ENCODE measurements around the gene CRYGA. TPM values are rescaled to one million over a fixed set of nuclear protein-coding genes. Genes with fewer than 3 reads are reported as not detected.

CRYGA gene
- total and polyA plus RNA-seq, 2 donors (not counting 3 experiments of a cell fraction or from before 2014, with no cell fraction given) = not detected

GRCh38 chr2:208174144-208174543 is 10.8 kb upstream of the CRYGA start:
- Histone ChIP-seq H3K4me3 (replicated peaks in 1 of 3; ENCODE audit: insufficient read depth in 1 of 3, low read depth in 1 of 3, low read length in 3 of 3) (no peak overlapping the region), H3K9ac (replicated peaks; ENCODE audit: extremely low read depth, insufficient read depth, low read length) (no peak overlapping the region), H3K27ac (ENCODE audit: insufficient read depth, low read depth, low read length) (no peak overlapping the region), H2AFZ (ENCODE audit: low read depth, low read length) (no peak overlapping the region), H3K9me1 (replicated peaks; ENCODE audit: control insufficient read depth, extremely low read depth, insufficient read depth, low read length) (no peaks in the 10 kb centered on the region), H3K27me3 (ENCODE audit: control insufficient read depth in 2 of 2, insufficient read depth in 2 of 2, low read length in 2 of 2) (no peaks in the 10 kb centered on the region), H3K9me3 (replicated peaks; ENCODE audit: control insufficient read depth, insufficient read depth, low read length) (no peaks in the 10 kb centered on the region), H4K20me1 (replicated peaks; ENCODE audit: control insufficient read depth, extremely low read depth, insufficient read depth, low read length) (no peaks in the 10 kb centered on the region), H3K4me1 (ENCODE audit: control insufficient read depth, extremely low read depth, insufficient read depth, low read length) (no peaks in the 10 kb centered on the region), H3K79me2 (ENCODE audit: control insufficient read depth, insufficient read depth, low read length) (no peaks in the 10 kb centered on the region), H3K36me3 (ENCODE audit: control insufficient read depth in 2 of 2, extremely low read depth in 1 of 2, insufficient read depth in 2 of 2, low read length in 2 of 2) (no peaks in the 10 kb centered on the region), H3K4me2 (ENCODE audit: insufficient read depth, low read length) (no peak overlapping the region)
- TF ChIP-seq POLR2AphosphoS5 (IDR thresholded peaks at IDR 0.05; ENCODE audit: insufficient read depth, low read depth, low read length) (no peak), GATA2 (IDR thresholded peaks at IDR 0.05; ENCODE audit: insufficient read depth, insufficient read length, low read depth, low read length) (no peak), POLR2A (IDR thresholded peaks at IDR 0.05; ENCODE audit: low read depth, low read length) (no peak), MYC (IDR thresholded peaks at IDR 0.05; ENCODE audit: low read depth, low read length) (no peak), CTCF (IDR thresholded peaks at IDR 0.05; ENCODE audit: extremely low read depth in 1 of 2, insufficient read depth in 1 of 2, low read depth in 1 of 2, low read length in 2 of 2) (no peak), MAX (IDR thresholded peaks at IDR 0.05; ENCODE audit: insufficient read depth, insufficient read length) (no peak)
- FAIRE-seq (no peak), DNase-seq (ENCODE audit: low read depth, low spot score) (no peak)
- CTCF ChIA-PET = interaction anchor here (0.7 to 4.8 kb wide), 8 partner anchors 8 to 80 kb away, joined by 3 to 90 read pairs (median 11); partner anchors contain the start of gene IDH1
- POLR2A ChIA-PET = no interaction called here
- intact Hi-C loops (cut with micrococcal nuclease) = loop anchor here (2.0 to 10.0 kb wide), 3 partner anchors 171 to 1157 kb away; no protein-coding TSS in a partner anchor
- no TSS peak for BruUV-seq (replicated peaks)
- dilution Hi-C loops (cut with MboI; ENCODE audit: extremely low pct_ligation_motif_present, low sequenced_read_pairs) = no loop called here

- H3K4me2 ChIP-seq (ENCODE audit: insufficient read depth, low read length) = no peak overlapping the region
- ChIA-PET POLR2A (no interaction called here), CTCF (no interaction called here)
- no peaks in the 10 kb centered on the region for H3K9me1 ChIP-seq (replicated peaks; ENCODE audit: control insufficient read depth, extremely low read depth, insufficient read depth, low read length)
- dilution Hi-C loops (cut with MboI; ENCODE audit: extremely low pct_ligation_motif_present, low sequenced_read_pairs) (no loop called here), intact Hi-C loops (cut with micrococcal nuclease) (loop anchor here (10.0 kb wide), 2 partner anchors 173 to 203 kb away; no protein-coding TSS in a partner anchor)
- no peaks in the 10 kb centered on the region for H3K27me3 ChIP-seq (ENCODE audit: control insufficient read depth in 2 of 2, insufficient read depth in 2 of 2, low read length in 2 of 2)
- H3K36me3 ChIP-seq (ENCODE audit: control insufficient read depth in 2 of 2, extremely low read depth in 1 of 2, insufficient read depth in 2 of 2, low read length in 2 of 2) = no peaks in the 10 kb centered on the region
- no TSS peak for BruUV-seq (replicated peaks)
- FAIRE-seq (no peak), DNase-seq (ENCODE audit: low read depth, low spot score) (no peak)
- no peak overlapping the region for H3K27ac ChIP-seq (ENCODE audit: insufficient read depth, low read depth, low read length)
- no peaks in the 10 kb centered on the region for H4K20me1 ChIP-seq (replicated peaks; ENCODE audit: control insufficient read depth, extremely low read depth, insufficient read depth, low read length)
- no peaks in the 10 kb centered on the region for H3K79me2 ChIP-seq (ENCODE audit: control insufficient read depth, insufficient read depth, low read length)
- H3K4me3 ChIP-seq (replicated peaks in 1 of 3; ENCODE audit: insufficient read depth in 1 of 3, low read depth in 1 of 3, low read length in 3 of 3) = no peak overlapping the region
- no peaks in the 10 kb centered on the region for H3K4me1 ChIP-seq (ENCODE audit: control insufficient read depth, extremely low read depth, insufficient read depth, low read length)
- no peaks in the 10 kb centered on the region for H3K9me3 ChIP-seq (replicated peaks; ENCODE audit: control insufficient read depth, insufficient read depth, low read length)
- H2AFZ ChIP-seq (ENCODE audit: low read depth, low read length) = no peak overlapping the region
- TF ChIP-seq MAX (IDR thresholded peaks at IDR 0.05; ENCODE audit: insufficient read depth, insufficient read length) (no peak), EZH2 (IDR thresholded peaks at IDR 0.05; ENCODE audit: borderline replicate concordance, low read depth, low read length, severe bottlenecking) (no peak), POLR2A (IDR thresholded peaks at IDR 0.05; ENCODE audit: low read depth, low read length) (no peak), CTCF (IDR thresholded peaks at IDR 0.05; ENCODE audit: extremely low read depth in 1 of 2, insufficient read depth in 1 of 2, low read depth in 1 of 2, low read length in 2 of 2) (no peak), JUN (IDR thresholded peaks at IDR 0.05; ENCODE audit: borderline replicate concordance, insufficient read depth, insufficient read length, low read depth) (no peak), POLR2AphosphoS5 (IDR thresholded peaks at IDR 0.05; ENCODE audit: insufficient read depth, low read depth, low read length) (no peak), MYC (IDR thresholded peaks at IDR 0.05; ENCODE audit: low read depth, low read length) (no peak), FOS (IDR thresholded peaks at IDR 0.05; ENCODE audit: borderline replicate concordance, insufficient read depth, low read length) (no peak), GATA2 (IDR thresholded peaks at IDR 0.05; ENCODE audit: insufficient read depth, insufficient read length, low read depth, low read length) (no peak)
- no peak overlapping the region for H3K9ac ChIP-seq (replicated peaks; ENCODE audit: extremely low read depth, insufficient read depth, low read length)
Observed at GRCh38 chr2:208172125-208172524, 8.7 kb upstream of the CRYGA start.

Data from endothelial cell of umbilical vein (primary cell).